ENCODE measurements around the gene CCL18.
"Not testable (repeated sequence)": the region's sequence is repeated elsewhere in the genome, so short reads cannot be mapped to it uniquely, and the experiment has no call there.

Gene CCL18

GRCh38 chr17:36072431-36073121 is 8.5 kb downstream of the CCL18 start:
- DNase-seq (ENCODE audit: low read depth) = peak; percentile 26
- peaks cover 6% of the 10 kb centered on the region for H3K9me3 ChIP-seq (ENCODE audit: control insufficient read depth, low read length)
- H3K36me3 ChIP-seq (ENCODE audit: control insufficient read depth, insufficient read depth, low read length, severe bottlenecking) = no peaks in the 10 kb centered on the region
- H3K4me3 ChIP-seq (ENCODE audit: low read length) = no peak overlapping the region
- no peaks in the 10 kb centered on the region for H3K4me1 ChIP-seq (ENCODE audit: control insufficient read depth, insufficient read depth, low read length)
- H3K9ac ChIP-seq (ENCODE audit: low read length) = no peak overlapping the region
- peaks cover 4% of the 10 kb centered on the region for H3K27me3 ChIP-seq (replicated peaks; ENCODE audit: control insufficient read depth, insufficient read depth, low read length)

GRCh38 chr17:36074365-36074764 is 10.3 kb downstream of the CCL18 start:
- no peak for DNase-seq (ENCODE audit: low read depth)
- H3K36me3 ChIP-seq (ENCODE audit: control insufficient read depth, insufficient read depth, low read length, severe bottlenecking) = no peaks in the 10 kb centered on the region
- peaks cover 10% of the 10 kb centered on the region for H3K9me3 ChIP-seq (ENCODE audit: control insufficient read depth, low read length)
- peaks cover 10% of the 10 kb centered on the region for H3K27me3 ChIP-seq (replicated peaks; ENCODE audit: control insufficient read depth, insufficient read depth, low read length)
- H3K9ac ChIP-seq (ENCODE audit: low read length) = no peak overlapping the region
- H3K4me3 ChIP-seq (ENCODE audit: low read length) = no peak overlapping the region
- no peaks in the 10 kb centered on the region for H3K4me1 ChIP-seq (ENCODE audit: control insufficient read depth, insufficient read depth, low read length)

DNA sequence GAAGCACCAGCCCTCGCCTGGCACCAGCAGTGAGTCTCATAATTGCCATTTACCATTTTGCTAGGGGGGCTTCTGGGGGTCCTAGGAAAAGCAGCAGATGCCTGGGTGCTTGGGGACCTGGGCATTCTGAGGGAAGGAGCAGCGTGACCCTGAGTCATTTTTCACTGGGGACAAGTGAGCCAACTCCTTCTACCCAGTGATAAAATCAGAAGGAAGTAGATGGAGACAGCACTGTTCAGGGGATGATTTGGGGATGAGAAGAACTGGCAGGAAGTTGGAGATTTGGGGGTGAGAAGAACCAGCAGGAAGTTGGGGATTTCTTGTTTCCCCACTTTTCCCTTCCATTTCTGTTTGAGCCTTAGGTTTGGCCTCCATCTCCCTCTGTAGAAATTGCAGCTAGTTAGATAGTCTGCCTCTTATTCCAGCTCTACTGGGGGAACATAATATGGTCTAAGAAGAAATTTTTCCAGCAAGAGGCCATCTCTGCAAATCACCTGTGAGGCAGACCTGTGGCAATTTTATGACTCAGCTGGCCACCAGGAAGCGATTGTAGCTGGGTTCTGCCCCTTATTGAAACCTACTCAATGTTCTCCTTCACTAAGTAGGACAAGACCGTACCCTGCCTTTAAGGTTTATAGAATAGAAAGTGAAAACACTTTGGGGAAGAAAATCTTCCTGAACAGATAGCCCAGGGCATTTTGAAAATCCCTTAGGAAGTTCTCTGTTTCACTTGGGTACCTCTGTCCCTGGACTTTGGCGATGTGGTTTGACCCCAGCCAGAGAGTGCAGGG is 17.8 kb downstream of the CCL18 start:
- H3K4me1 ChIP-seq (ENCODE audit: control insufficient read depth, insufficient read depth, low read length); H3K27me3 ChIP-seq (replicated peaks; ENCODE audit: control insufficient read depth, insufficient read depth, low read length); H3K9ac ChIP-seq (ENCODE audit: low read length); H3K4me3 ChIP-seq (ENCODE audit: low read length); H3K36me3 ChIP-seq (ENCODE audit: control insufficient read depth, insufficient read depth, low read length, severe bottlenecking); DNase-seq (ENCODE audit: low read depth): not testable (repeated sequence)
- peaks cover 10% of the 10 kb centered on the region for H3K9me3 ChIP-seq (ENCODE audit: control insufficient read depth, low read length)

DNA sequence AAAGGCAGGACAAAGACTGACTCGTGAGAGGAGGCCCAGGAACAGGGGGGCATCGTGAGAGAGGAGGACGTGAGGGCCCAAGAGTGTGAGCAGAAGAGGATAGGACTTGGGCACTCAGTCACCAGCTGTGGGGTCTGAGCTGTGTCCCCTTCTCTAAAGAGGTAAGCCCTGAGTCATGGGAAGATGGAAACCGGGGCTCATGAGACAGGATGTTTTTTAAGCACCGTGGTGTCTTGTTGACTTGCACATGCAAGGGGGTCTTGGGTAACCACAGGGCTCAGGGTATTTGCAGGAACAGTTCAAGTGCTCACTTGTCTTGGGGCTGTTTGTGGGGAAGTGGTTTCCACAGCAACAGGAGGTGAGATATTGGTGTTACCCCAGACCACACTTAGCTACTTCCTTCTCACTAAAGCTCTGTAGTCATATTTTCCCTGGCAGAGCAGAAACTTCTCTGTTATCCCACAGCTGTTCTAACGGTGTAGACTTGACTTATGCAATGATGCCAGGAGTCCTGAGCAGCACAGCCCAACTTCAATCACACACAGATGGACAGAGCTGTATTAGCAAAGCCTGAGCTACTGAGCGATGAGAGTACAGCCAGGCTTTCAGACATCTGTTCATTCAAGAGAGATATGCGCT is 18.5 kb downstream of the CCL18 start:
- H3K4me3 ChIP-seq (ENCODE audit: low read length); H3K36me3 ChIP-seq (ENCODE audit: control insufficient read depth, insufficient read depth, low read length, severe bottlenecking); H3K27me3 ChIP-seq (replicated peaks; ENCODE audit: control insufficient read depth, insufficient read depth, low read length); H3K9ac ChIP-seq (ENCODE audit: low read length); DNase-seq (ENCODE audit: low read depth); H3K9me3 ChIP-seq (ENCODE audit: control insufficient read depth, low read length); H3K4me1 ChIP-seq (ENCODE audit: control insufficient read depth, insufficient read depth, low read length): not testable (repeated sequence)

DNA sequence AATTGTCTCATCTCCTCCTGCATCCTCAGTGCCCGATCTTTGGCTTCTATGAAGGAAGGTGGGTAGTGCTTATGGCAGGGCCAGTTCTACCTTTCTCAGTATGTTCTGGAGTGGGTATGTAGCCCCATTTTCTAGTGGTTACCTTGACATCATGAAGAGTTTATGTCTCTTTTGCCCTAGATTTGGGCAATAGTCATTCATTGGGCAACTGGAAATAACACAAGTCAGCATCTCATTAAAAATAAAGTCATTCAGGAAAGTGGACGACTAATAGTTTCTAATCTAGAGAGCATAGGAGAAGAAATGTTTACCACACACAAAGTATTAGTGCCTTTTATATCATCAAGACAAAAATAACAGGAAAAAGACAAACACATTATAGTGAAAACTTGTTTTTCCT is 19.6 kb downstream of the CCL18 start:
- not testable (repeated sequence) for H3K9ac ChIP-seq (ENCODE audit: low read length); H3K9me3 ChIP-seq (ENCODE audit: control insufficient read depth, low read length); H3K4me1 ChIP-seq (ENCODE audit: control insufficient read depth, insufficient read depth, low read length); H3K27me3 ChIP-seq (replicated peaks; ENCODE audit: control insufficient read depth, insufficient read depth, low read length); H3K4me3 ChIP-seq (ENCODE audit: low read length); H3K36me3 ChIP-seq (ENCODE audit: control insufficient read depth, insufficient read depth, low read length, severe bottlenecking); DNase-seq (ENCODE audit: low read depth)

GRCh38 chr17:36085765-36086164 is 21.7 kb downstream of the CCL18 start:
- no peaks in the 10 kb centered on the region for H3K36me3 ChIP-seq (ENCODE audit: control insufficient read depth, insufficient read depth, low read length, severe bottlenecking)
- peak; percentile 14 for DNase-seq (ENCODE audit: low read depth)

DNA sequence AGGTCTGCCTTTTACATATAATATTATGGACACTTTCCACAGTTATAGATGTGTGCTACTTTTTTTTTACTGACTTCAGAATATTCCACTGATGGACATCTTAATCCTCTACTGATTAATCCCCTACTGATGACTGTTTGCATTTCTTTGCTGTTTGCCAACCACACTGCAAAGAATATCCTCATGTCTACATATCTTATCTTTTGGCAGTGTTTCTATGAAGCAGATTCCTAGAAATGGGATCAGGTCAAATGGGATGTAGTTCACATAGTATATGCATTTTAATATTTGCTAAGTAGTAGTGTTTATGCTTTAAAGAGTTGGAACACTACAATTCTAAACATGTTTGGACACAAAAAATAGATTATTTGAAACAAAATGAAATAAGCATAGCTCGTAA is 22.7 kb downstream of the CCL18 start:
- Histone ChIP-seq H3K4me1 (ENCODE audit: control insufficient read depth, insufficient read depth, low read length) (peaks cover 11% of the 10 kb centered on the region), H3K4me3 (ENCODE audit: low read length) (no peak overlapping the region), H3K36me3 (ENCODE audit: control insufficient read depth, insufficient read depth, low read length, severe bottlenecking) (no peaks in the 10 kb centered on the region), H3K9ac (ENCODE audit: low read length) (no peak overlapping the region), H3K27me3 (replicated peaks; ENCODE audit: control insufficient read depth, insufficient read depth, low read length) (no peaks in the 10 kb centered on the region), H3K9me3 (ENCODE audit: control insufficient read depth, low read length) (no peaks in the 10 kb centered on the region)
- DNase-seq (ENCODE audit: low read depth) = no peak

More at GRCh38 chr17:36085765-36086164, 21.7 kb downstream of the CCL18 start:
- Histone ChIP-seq H3K4me1 (ENCODE audit: control insufficient read depth, insufficient read depth, low read length) (peaks cover 11% of the 10 kb centered on the region), H3K27me3 (replicated peaks; ENCODE audit: control insufficient read depth, insufficient read depth, low read length) (no peaks in the 10 kb centered on the region), H3K4me3 (ENCODE audit: low read length) (no peak overlapping the region), H3K9me3 (ENCODE audit: control insufficient read depth, low read length) (no peaks in the 10 kb centered on the region), H3K9ac (ENCODE audit: low read length) (no peak overlapping the region)

GRCh38 chr17:36087471-36087870 is 23.4 kb downstream of the CCL18 start:
- H3K36me3 ChIP-seq (ENCODE audit: control insufficient read depth, insufficient read depth, low read length, severe bottlenecking); H3K9me3 ChIP-seq (ENCODE audit: control insufficient read depth, low read length); H3K4me3 ChIP-seq (ENCODE audit: low read length); DNase-seq (ENCODE audit: low read depth); H3K27me3 ChIP-seq (replicated peaks; ENCODE audit: control insufficient read depth, insufficient read depth, low read length); H3K9ac ChIP-seq (ENCODE audit: low read length): not testable (repeated sequence)
- H3K4me1 ChIP-seq (ENCODE audit: control insufficient read depth, insufficient read depth, low read length) = peaks cover 11% of the 10 kb centered on the region

GRCh38 chr17:36087897-36088572 is 24.0 kb downstream of the CCL18 start:
- H3K27me3 ChIP-seq (replicated peaks; ENCODE audit: control insufficient read depth, insufficient read depth, low read length); H3K9me3 ChIP-seq (ENCODE audit: control insufficient read depth, low read length); DNase-seq (ENCODE audit: low read depth); H3K4me3 ChIP-seq (ENCODE audit: low read length); H3K9ac ChIP-seq (ENCODE audit: low read length); H3K36me3 ChIP-seq (ENCODE audit: control insufficient read depth, insufficient read depth, low read length, severe bottlenecking): not testable (repeated sequence)
- peaks cover 11% of the 10 kb centered on the region for H3K4me1 ChIP-seq (ENCODE audit: control insufficient read depth, insufficient read depth, low read length)

GRCh38 chr17:36088670-36089338 is 24.7 kb downstream of the CCL18 start:
- H3K9me3 ChIP-seq (ENCODE audit: control insufficient read depth, low read length) = no peaks in the 10 kb centered on the region
- H3K36me3 ChIP-seq (ENCODE audit: control insufficient read depth, insufficient read depth, low read length, severe bottlenecking) = no peaks in the 10 kb centered on the region
- no peak for DNase-seq (ENCODE audit: low read depth)
- H3K4me3 ChIP-seq (ENCODE audit: low read length) = no peak overlapping the region
- H3K27me3 ChIP-seq (replicated peaks; ENCODE audit: control insufficient read depth, insufficient read depth, low read length) = no peaks in the 10 kb centered on the region
- peaks cover 11% of the 10 kb centered on the region for H3K4me1 ChIP-seq (ENCODE audit: control insufficient read depth, insufficient read depth, low read length)
- H3K9ac ChIP-seq (ENCODE audit: low read length) = no peak overlapping the region

All from adipocyte (in vitro differentiated cells).